ENCODE measurements around the gene OS9.

The OS9 gene

GRCh38 chr12:57725851-57726150, 31.9 kb downstream of the OS9 start:
- no peak for DNase-seq (ENCODE audit: extremely low read depth, low read depth)
- peak overlapping the region; percentile 76 for H3K4me3 ChIP-seq (replicated peaks; ENCODE audit: low read depth, low read length)
- TF ChIP-seq, protein P1, sequence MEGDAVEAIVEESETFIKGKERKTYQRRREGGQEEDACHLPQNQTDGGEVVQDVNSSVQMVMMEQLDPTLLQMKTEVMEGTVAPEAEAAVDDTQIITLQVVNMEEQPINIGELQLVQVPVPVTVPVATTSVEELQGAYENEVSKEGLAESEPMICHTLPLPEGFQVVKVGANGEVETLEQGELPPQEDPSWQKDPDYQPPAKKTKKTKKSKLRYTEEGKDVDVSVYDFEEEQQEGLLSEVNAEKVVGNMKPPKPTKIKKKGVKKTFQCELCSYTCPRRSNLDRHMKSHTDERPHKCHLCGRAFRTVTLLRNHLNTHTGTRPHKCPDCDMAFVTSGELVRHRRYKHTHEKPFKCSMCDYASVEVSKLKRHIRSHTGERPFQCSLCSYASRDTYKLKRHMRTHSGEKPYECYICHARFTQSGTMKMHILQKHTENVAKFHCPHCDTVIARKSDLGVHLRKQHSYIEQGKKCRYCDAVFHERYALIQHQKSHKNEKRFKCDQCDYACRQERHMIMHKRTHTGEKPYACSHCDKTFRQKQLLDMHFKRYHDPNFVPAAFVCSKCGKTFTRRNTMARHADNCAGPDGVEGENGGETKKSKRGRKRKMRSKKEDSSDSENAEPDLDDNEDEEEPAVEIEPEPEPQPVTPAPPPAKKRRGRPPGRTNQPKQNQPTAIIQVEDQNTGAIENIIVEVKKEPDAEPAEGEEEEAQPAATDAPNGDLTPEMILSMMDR (IDR thresholded peaks at IDR 0.05; ENCODE audit: low read depth, low read length, missing control alignments), result no peak

DNA sequence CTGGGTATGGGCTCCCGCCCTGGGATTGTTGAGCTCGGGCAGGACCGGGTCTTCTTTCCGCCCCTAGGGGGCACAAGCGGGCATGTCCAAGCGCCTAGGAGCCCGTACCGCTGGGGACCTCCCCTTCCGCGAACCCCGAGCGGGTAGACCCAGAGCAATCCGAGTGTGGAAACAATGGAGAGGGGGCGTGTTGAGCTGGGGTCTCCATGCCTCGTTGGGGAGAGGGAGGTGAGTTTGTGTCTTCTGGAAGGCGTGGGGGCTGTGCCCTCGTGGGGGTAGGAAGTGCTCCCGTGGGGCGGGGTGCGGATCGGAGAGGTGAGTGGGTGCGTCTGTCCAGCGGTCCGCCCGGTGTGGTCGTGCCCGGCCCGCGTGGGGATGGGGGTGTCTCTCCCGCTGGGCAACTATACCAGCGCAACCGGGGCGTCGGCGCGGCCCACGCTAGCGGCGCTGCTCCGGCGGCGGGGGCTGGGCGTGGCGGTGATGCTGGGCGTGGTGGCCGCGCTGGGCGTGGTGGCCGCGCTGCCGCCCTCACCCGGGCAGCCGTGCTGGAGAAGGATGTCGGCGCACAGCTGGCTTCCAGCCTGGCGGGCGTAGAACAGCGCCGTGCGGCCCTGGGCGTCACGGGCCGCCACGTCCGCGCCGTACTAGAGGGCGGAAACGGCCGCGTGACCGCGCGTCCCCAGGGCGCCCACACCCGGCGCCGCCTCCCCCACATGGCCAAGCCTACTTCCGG, 32.4 kb downstream of the OS9 start:
- TF ChIP-seq, protein P1 (IDR thresholded peaks at IDR 0.05; ENCODE audit: low read depth, low read length, missing control alignments), result peak; percentile 96
- DNase-seq (ENCODE audit: extremely low read depth, low read depth), result peak; percentile 56
- H3K4me3 ChIP-seq (replicated peaks; ENCODE audit: low read depth, low read length), result peak overlapping the region; percentile 76

- H3K4me3 ChIP-seq (replicated peaks; ENCODE audit: low read depth, low read length), result peak overlapping the region; percentile 76
- TF ChIP-seq, protein P1 (IDR thresholded peaks at IDR 0.05; ENCODE audit: low read depth, low read length, missing control alignments), result peak; percentile 18
- no peak for DNase-seq (ENCODE audit: extremely low read depth, low read depth)
These were observed 33.2 kb downstream of the OS9 start for GRCh38 chr12:57726884-57727757.

- no peak overlapping the region for H3K4me3 ChIP-seq (replicated peaks; ENCODE audit: low read depth, low read length)
- no peak for DNase-seq (ENCODE audit: extremely low read depth, low read depth)
- TF ChIP-seq, protein P1 (IDR thresholded peaks at IDR 0.05; ENCODE audit: low read depth, low read length, missing control alignments), result no peak
These were observed 33.9 kb downstream of the OS9 start for GRCh38 chr12:57727758-57728395.

- TF ChIP-seq, protein P1 (IDR thresholded peaks at IDR 0.05; ENCODE audit: low read depth, low read length, missing control alignments), result no peak
- no peak for DNase-seq (ENCODE audit: extremely low read depth, low read depth)
- H3K4me3 ChIP-seq (replicated peaks; ENCODE audit: low read depth, low read length), result no peak overlapping the region
These were observed 35.5 kb downstream of the OS9 start for GRCh38 chr12:57729321-57729844.

- no peak for DNase-seq (ENCODE audit: extremely low read depth, low read depth)
- no peak overlapping the region for H3K4me3 ChIP-seq (replicated peaks; ENCODE audit: low read depth, low read length)
- TF ChIP-seq, protein P1 (IDR thresholded peaks at IDR 0.05; ENCODE audit: low read depth, low read length, missing control alignments), result no peak
These were observed 36.6 kb downstream of the OS9 start for GRCh38 chr12:57730336-57731067.

Measured in HFF-Myc (cell line).